Neural crest cell (in vitro differentiated cells): ENCODE results near the gene NRSN2. TPM values are rescaled to one million over a fixed set of nuclear protein-coding genes. Genes with fewer than 3 reads are reported as not detected.
A peak's percentile ranks its signal among the peaks of the same experiment; 100 is the strongest.

Experiments
- DNase-seq: peaks from one replicate; pipeline ENCODE4 v3.0.0; 2021; ENCODE audit warnings: low read depth, mixed read lengths, low spot score
- H3K27ac Mint-ChIP-seq: one replicate; pipeline ENCODE4 v1.8.0; 2021; ENCODE audit warnings: mild to moderate bottlenecking, mixed read lengths; ENCODE audit not compliant: unreplicated experiment
- H3K27me3 Mint-ChIP-seq: 2 replicates; pipeline ENCODE4 v1.8.0; 2021; ENCODE audit warnings: low read depth, mild to moderate bottlenecking, mixed read lengths
- H3K36me3 Mint-ChIP-seq: 2 replicates; pipeline ENCODE4 v1.8.0; 2021; ENCODE audit warnings: low read depth, mild to moderate bottlenecking, mixed read lengths
- H3K4me1 Mint-ChIP-seq: 2 replicates; pipeline ENCODE4 v1.8.0; 2021; ENCODE audit warnings: mixed read lengths
- H3K4me3 Mint-ChIP-seq: one replicate; pipeline ENCODE4 v1.8.0; 2021; ENCODE audit warnings: mild to moderate bottlenecking, mixed read lengths
- H3K9me3 Mint-ChIP-seq: 2 replicates; pipeline ENCODE4 v1.8.0; 2021; ENCODE audit warnings: mixed read lengths
- total RNA-seq: library from RNA; stranded (reverse); gene quantifications from 2 replicates; pipeline ENCODE4 v1.2.1, GENCODE V29; 2021
- TF ChIP-seq, protein P1 (sequence below): fragments of 200-600 bp; sonication (generic); conservative IDR thresholded peaks from 2 replicates; pipeline ENCODE4 v1.5.0; 2021; ENCODE audit warnings: antibody characterized with exemption, mild to moderate bottlenecking

The NRSN2 gene
- total RNA-seq, 1 donor from 2014 or later, result 42.0 TPM

DNA sequence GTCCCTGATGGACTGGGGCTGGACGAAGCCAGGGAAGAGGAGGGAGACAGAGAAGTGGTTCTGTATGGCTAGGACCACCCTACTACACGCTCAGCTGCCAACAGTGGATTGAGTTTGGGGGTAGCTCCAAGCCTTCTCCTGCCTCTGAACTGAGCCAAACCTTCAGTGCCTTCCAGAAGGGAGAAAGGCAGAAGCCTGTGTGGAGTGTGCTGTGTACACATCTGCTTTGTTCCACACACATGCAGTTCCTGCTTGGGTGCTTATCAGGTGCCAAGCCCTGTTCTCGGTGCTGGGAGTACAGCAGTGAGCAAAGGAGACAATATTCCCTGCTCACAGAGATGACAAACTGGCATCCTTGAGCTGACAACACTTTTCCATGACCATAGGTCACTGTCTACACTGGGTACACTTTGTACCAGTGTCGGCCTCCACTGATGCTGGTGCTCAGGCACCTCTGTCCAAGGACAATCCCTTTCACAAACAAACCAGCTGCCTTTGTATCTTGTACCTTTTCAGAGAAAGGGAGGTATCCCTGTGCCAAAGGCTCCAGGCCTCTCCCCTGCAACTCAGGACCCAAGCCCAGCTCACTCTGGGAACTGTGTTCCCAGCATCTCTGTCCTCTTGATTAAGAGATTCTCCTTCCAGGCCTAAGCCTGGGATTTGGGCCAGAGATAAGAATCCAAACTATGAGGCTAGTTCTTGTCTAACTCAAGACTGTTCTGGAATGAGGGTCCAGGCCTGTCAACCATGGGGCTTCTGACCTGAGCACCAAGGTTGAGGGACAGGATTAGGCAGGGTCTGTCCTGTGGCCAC lies 49.9 kb downstream of the NRSN2 start:
- Mint-ChIP-seq H3K27ac (no peak overlapping the region), H3K27me3 (no peaks in the 10 kb centered on the region), H3K36me3 (peaks cover 2% of the 10 kb centered on the region), H3K4me3 (no peak overlapping the region), H3K9me3 (no peaks in the 10 kb centered on the region), H3K4me1 (peaks cover 13% of the 10 kb centered on the region)
- TF ChIP-seq, protein P1, sequence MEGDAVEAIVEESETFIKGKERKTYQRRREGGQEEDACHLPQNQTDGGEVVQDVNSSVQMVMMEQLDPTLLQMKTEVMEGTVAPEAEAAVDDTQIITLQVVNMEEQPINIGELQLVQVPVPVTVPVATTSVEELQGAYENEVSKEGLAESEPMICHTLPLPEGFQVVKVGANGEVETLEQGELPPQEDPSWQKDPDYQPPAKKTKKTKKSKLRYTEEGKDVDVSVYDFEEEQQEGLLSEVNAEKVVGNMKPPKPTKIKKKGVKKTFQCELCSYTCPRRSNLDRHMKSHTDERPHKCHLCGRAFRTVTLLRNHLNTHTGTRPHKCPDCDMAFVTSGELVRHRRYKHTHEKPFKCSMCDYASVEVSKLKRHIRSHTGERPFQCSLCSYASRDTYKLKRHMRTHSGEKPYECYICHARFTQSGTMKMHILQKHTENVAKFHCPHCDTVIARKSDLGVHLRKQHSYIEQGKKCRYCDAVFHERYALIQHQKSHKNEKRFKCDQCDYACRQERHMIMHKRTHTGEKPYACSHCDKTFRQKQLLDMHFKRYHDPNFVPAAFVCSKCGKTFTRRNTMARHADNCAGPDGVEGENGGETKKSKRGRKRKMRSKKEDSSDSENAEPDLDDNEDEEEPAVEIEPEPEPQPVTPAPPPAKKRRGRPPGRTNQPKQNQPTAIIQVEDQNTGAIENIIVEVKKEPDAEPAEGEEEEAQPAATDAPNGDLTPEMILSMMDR, result no peak
- no peak for DNase-seq

DNA sequence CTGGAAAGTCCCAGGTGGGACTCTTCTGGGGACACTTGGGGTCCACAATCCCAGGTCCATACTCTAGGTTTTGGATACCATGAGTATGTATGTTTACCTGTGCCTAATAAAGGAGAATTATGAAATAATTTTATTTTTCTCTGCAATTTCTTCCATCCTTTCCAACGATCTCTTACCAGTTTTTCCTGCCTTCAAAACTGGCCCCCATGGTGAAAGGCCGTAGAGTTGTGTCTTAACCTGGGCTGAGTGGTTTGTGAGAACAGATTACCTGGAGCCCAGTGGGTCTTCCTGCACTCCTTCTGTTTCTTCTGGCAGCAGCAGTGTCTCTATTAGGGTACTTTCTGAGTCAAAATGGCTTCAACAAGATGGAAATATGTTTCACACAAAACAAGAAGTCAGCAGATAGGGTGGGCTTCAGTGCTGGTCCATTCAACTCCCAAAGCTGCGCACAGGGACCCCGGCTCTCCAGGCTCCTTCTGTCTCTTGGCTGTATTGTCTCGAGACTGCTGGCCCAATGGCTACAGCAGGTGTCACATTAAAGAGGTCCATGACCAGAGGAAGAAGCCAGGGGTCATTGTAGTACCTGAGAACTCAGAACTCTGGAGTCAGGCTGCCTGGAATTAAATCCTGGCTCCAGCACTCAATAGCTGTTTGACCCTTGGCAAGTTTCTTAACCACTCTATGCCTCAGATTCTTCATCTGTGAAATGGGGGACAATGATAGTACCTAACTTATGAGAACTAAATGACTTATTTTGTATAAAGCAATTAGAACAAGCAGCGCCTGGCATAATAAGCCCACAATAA lies 50.7 kb downstream of the NRSN2 start:
- Mint-ChIP-seq H3K4me1 (peaks cover 13% of the 10 kb centered on the region), H3K27ac (no peak overlapping the region), H3K27me3 (no peaks in the 10 kb centered on the region), H3K9me3 (no peaks in the 10 kb centered on the region), H3K36me3 (peaks cover 2% of the 10 kb centered on the region), H3K4me3 (no peak overlapping the region)
- TF ChIP-seq, protein P1, result no peak
- DNase-seq, result no peak

DNA sequence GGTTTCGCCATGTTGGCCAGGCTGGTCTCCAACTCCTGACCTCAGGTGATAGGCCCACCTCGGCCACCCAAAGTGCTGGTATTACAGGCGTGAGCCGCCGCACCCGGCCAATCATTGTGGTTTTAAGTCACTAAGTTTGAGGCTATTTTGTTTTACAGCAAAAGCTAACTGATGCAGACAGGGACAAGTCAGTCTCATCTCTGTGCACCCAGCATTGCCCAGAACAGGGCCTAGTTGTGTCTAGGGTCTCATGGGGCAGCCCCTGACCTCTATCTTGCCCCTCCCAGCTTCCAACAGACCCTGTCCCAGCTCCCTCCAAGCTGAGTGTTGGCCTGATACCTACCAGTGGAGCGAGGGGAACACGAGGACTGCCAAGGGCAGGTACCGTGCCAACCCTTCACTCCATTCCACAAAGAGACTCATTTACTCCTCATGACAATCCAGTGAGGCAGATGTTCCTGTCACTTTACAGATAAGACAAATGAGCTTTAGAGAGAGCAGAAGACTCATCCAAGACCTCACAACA lies 52.3 kb downstream of the NRSN2 start:
- DNase-seq, result no peak
- Mint-ChIP-seq H3K36me3 (peaks cover 2% of the 10 kb centered on the region), H3K9me3 (peaks cover 3% of the 10 kb centered on the region), H3K27me3 (no peaks in the 10 kb centered on the region), H3K4me3 (no peak overlapping the region), H3K4me1 (peaks cover 13% of the 10 kb centered on the region), H3K27ac (peak overlapping the region; percentile 27)
- TF ChIP-seq, protein P1, result no peak

DNA sequence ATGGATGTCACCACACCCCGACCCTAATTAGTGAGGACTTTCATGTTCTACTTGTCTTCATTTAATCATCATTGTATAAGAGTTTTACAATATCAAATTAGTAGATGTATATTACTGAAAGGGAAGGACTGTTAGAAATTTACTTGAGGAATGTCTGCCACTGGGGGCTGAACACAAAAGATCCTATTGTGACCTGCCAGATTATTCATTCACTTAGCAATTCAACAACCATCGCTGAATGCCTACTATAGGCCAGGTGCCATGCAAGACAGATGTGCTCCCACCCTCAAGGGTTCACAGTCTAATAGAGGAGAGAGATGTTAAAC lies 53.2 kb downstream of the NRSN2 start:
- H3K27ac Mint-ChIP-seq, result no peak overlapping the region
- H3K36me3 Mint-ChIP-seq, result peaks cover 2% of the 10 kb centered on the region

More for the DNA sequence above, 53.2 kb downstream of the NRSN2 start:
- TF ChIP-seq, protein P1, result no peak
- DNase-seq, result no peak
- Mint-ChIP-seq H3K9me3 (peaks cover 3% of the 10 kb centered on the region), H3K4me3 (peak overlapping the region; percentile 7), H3K27me3 (no peaks in the 10 kb centered on the region), H3K4me1 (peaks cover 13% of the 10 kb centered on the region)
